ENCODE data around the gene PDE6G. TPM values are rescaled to one million over a fixed set of nuclear protein-coding genes. Genes with fewer than 3 reads are reported as not detected.

PDE6G gene
- total RNA-seq (1 to 10 TPM in 1 of 5 donors, not detected in 4; 2.0 TPM), polyA plus RNA-seq (1 to 10 TPM in 1 of 3 donors, under 1 TPM in 2; 0.85 to 2.6 (median 0.93) TPM)
- long read RNA-seq, donor 1: 0 reads
- long read RNA-seq, donor 2, partial matches to known transcripts: 0 of 5 reads
- long read RNA-seq, donor 2, other reads (novel, unspliced or antisense): 5 of 5 reads
- long read RNA-seq, donor 3: 0 reads
- long read RNA-seq, donor 4, partial matches to known transcripts: 0 of 1 reads
- long read RNA-seq, donor 4, other reads (novel, unspliced or antisense): 0 of 1 reads
- long read RNA-seq, donor 5, partial matches to known transcripts: 0 of 1 reads
- long read RNA-seq, donor 5, other reads (novel, unspliced or antisense): 0 of 1 reads
- long read RNA-seq, donor 6, partial matches to known transcripts: 15 of 24 reads
- long read RNA-seq, donor 6, other reads (novel, unspliced or antisense): 8 of 24 reads
- long read RNA-seq, donor 7, partial matches to known transcripts: 0 of 1 reads
- long read RNA-seq, donor 7, other reads (novel, unspliced or antisense): 0 of 1 reads
- long read RNA-seq, donor 8, partial matches to known transcripts: 0 of 1 reads
- long read RNA-seq, donor 8, other reads (novel, unspliced or antisense): 0 of 1 reads
- long read RNA-seq, donor 9, partial matches to known transcripts: 0 of 2 reads
- long read RNA-seq, donor 9, other reads (novel, unspliced or antisense): 0 of 2 reads
- long read RNA-seq, donor 10: 0 reads

GRCh38 chr17:81656118-81656743, at the start of gene PDE6G:
PDE6G (minus strand) TSS chr17:81656542; CDS start chr17:81653305, 3,237 bp downstream.
- WGBS, 5 donors: 62 to 76% (median 68%) methylated on average over 15 of the region's 15 CpGs
- intact Hi-C loops (cut with DNase I; ENCODE audit: low total_unique reads): no loop called here
- DNase-seq: no peak
- H3K27ac ChIP-seq: peak within 1 kb of the TSS in 2 of 5 donors; percentile 24 to 48
- peaks cover 0 to 21% (median 12%) of the 10 kb centered on the region in 4 donors for H3K4me1 ChIP-seq
- H3K27me3 ChIP-seq: peaks cover under 1 to 48% (median 6%) of the 10 kb centered on the region in 3 donors
- no peaks in the 10 kb centered on the region for H3K9me3 ChIP-seq
- TF ChIP-seq EP300 (IDR thresholded peaks at IDR 0.05) (no peak), POLR2AphosphoS5 (IDR thresholded peaks at IDR 0.05) (no peak), CTCF (IDR thresholded peaks at IDR 0.05) (no peak), POLR2A (IDR thresholded peaks at IDR 0.05) (no peak)
- no peaks in the 10 kb centered on the region for H3K36me3 ChIP-seq
- H3K4me3 ChIP-seq: no peak within 1 kb of the TSS

GRCh38 chr17:81705518-81706231, 49.3 kb upstream of the PDE6G start:
- intact Hi-C loops (cut with DNase I; ENCODE audit: low total_unique reads): no loop called here

GRCh38 chr17:81703747-81704654, 47.7 kb upstream of the PDE6G start:
- Histone ChIP-seq H3K4me1 (peaks cover 33 to 43% (median 40%) of the 10 kb centered on the region in 4 donors), H3K27ac (peak overlapping the region; percentile 78 to 98 (median 95)), H3K27me3 (no peaks in the 10 kb centered on the region), H3K36me3 (peaks cover 45 to 67% (median 60%) of the 10 kb centered on the region in 4 donors), H3K9me3 (no peaks in the 10 kb centered on the region), H3K4me3 (peak overlapping the region; percentile 79 to 87 (median 86))
- no peak for TF ChIP-seq CTCF (IDR thresholded peaks at IDR 0.05)
- TF ChIP-seq EP300 (IDR thresholded peaks at IDR 0.05): no peak
- no peak for TF ChIP-seq POLR2A (IDR thresholded peaks at IDR 0.05)
- no peak for TF ChIP-seq POLR2AphosphoS5 (IDR thresholded peaks at IDR 0.05)
- WGBS, 5 donors: 14 to 32% (median 24%) methylated on average over 15 to 27 of the region's 27 CpGs
- no peak for DNase-seq
- intact Hi-C loops (cut with DNase I; ENCODE audit: low total_unique reads): no loop called here

More at GRCh38 chr17:81705518-81706231, 49.3 kb upstream of the PDE6G start:
- TF ChIP-seq CTCF (IDR thresholded peaks at IDR 0.05) (no peak), POLR2A (IDR thresholded peaks at IDR 0.05) (no peak), EP300 (IDR thresholded peaks at IDR 0.05) (no peak), POLR2AphosphoS5 (IDR thresholded peaks at IDR 0.05) (no peak)
- 92 to 95% (median 94%) methylated on average over 30 of the region's 30 CpGs for WGBS, 5 donors
- H3K4me1 ChIP-seq: peaks cover 37 to 48% (median 46%) of the 10 kb centered on the region in 4 donors
- no peak overlapping the region for H3K27ac ChIP-seq
- H3K36me3 ChIP-seq: peaks cover 40 to 51% (median 43%) of the 10 kb centered on the region in 4 donors
- no peaks in the 10 kb centered on the region for H3K9me3 ChIP-seq
- no peak for DNase-seq
- no peaks in the 10 kb centered on the region for H3K27me3 ChIP-seq
- no peak overlapping the region for H3K4me3 ChIP-seq
